Frontal cortex (tissue), 4 donors: ENCODE data around the gene C2CD2. TPM values are rescaled to one million over a fixed set of nuclear protein-coding genes. Genes with fewer than 3 reads are reported as not detected.
"Not testable (repeated sequence)": the region's sequence is repeated elsewhere in the genome, so short reads cannot be mapped to it uniquely, and the experiment has no call there.

Experiments
- DNase-seq, 2 donors: peaks; one replicate each; pipeline ENCODE4 v3.0.0; 2012; ENCODE audit warnings: low spot score in 2 of 2
- FAIRE-seq: peaks from 2 replicates; lab custom pipeline; 2012; peaks lifted over from hg19 to GRCh38; lab: Jason Lieb, UNC
- total RNA-seq: library from RNA; depleted of rRNA; stranded (reverse); fragments of >200 nt; gene quantifications from one replicate; pipeline ENCODE4 v1.2.3, GENCODE V29; 2014
- donor health status: control.
- donor health status: control.
- donor health status: control.

C2CD2 gene
- total RNA-seq, 1 donor from 2014 or later = 9.4 TPM

DNA sequence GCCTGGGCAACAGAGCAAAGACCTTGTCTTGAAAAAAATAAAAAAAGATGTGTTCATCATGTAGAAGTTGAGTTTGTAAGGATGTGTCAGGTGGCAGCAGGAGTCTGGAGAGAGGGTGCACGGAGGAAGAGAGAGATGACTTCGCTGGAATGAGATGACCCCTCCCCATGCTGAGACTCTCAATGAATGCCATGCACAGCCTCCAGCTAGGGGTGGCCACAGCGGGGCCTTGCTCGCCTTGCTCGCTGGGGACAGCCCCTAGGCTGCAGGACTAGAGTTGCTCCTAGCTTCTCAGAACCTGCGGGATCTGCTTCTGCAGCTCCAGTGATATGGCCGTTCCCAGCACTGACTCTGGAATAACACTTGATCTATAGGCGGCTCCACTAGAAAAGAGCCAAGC, 6.6 kb upstream of the C2CD2 start:
- DNase-seq (no peak), FAIRE-seq (no peak)

DNA sequence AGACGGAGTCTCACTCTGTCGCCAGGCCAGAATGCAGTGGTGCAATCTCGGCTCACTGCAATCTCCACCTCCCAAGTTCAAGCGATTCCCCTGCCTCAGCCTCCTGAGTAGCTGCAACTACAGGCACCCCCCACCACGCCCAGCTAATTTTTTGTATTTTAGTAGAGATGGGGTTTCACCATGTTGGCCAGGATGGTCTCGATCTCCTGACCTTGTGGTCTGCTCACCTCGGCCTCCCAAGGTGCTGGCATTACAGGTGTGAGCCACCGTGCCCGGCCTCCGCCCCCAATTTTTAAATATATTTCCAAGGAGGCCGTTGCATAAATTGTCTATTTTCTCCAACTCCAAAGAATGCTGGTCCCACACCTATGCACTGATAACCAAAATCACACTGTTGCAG, 5.9 kb upstream of the C2CD2 start:
- not testable (repeated sequence) for DNase-seq, FAIRE-seq

DNA sequence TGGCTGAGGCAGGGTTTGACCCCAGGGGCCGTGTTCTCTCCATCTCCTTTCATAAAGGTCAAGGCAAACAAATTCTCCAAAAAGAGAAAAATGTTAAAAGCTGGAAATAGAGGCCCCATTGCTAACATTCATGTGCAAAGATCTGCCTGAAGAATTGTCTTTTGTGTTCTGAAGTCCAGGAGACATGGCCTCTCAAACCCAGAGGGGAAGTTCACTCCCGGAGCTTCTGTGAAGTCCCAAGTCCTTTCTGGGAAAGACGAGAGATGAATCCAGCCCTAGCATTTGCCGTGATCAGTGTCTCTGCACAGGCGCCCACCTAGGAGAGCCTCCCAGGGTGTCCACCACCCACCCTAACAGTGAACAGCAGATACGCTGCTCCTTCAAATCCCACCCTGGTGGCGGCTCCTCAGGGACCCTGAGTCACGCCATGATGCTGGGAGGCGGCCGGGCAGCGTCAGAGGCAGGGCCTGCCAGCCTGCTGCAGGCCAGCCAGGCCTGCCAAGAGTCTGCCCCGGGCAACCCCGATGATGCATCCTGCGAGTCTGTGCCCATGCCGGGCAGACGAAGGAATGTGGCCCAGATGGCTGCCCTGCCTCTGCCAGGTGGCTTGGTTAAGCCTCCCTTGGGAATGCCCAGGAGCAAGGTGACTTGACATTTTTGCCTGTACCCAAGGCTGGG, 5.2 kb upstream of the C2CD2 start:
- FAIRE-seq = no peak
- DNase-seq = no peak

DNA sequence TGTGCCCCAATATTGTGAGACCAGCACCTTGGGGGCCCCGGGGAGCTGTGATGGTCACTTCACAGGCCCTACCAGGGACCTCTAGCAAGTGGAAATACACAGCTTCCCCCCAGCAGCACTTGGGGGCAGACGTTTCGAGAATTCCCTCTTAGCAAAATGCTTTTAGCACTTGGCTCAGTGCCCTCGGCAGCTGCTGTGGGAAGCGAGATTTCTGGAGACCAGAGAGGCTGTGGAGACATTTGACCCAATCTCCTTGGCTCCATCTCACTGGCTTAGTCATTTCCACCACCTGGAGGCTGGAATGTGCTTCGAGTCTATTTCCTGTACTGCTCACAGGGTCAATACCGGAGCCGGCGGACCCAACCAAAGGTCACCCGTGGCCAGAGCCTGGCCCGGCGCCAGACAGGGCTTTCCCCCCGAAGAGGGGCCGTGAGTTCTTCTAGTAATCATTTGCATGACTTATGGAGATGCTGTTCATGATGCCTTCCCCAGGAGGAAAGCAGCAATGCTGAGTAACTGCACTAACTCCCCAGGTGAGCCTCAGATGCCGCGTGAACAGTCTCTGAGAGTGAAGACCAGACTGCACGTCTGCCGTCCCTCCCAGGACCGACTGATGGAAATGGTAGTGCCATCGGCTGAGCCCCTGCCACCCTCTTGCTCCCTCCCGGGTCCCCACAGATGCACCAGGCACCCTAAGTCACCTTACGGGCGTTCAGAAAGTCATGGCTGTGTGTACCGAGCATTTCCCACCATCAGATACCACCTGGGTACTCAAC, 4.4 kb upstream of the C2CD2 start:
- FAIRE-seq (no peak), DNase-seq (peak; percentile 54 to 78)

DNA sequence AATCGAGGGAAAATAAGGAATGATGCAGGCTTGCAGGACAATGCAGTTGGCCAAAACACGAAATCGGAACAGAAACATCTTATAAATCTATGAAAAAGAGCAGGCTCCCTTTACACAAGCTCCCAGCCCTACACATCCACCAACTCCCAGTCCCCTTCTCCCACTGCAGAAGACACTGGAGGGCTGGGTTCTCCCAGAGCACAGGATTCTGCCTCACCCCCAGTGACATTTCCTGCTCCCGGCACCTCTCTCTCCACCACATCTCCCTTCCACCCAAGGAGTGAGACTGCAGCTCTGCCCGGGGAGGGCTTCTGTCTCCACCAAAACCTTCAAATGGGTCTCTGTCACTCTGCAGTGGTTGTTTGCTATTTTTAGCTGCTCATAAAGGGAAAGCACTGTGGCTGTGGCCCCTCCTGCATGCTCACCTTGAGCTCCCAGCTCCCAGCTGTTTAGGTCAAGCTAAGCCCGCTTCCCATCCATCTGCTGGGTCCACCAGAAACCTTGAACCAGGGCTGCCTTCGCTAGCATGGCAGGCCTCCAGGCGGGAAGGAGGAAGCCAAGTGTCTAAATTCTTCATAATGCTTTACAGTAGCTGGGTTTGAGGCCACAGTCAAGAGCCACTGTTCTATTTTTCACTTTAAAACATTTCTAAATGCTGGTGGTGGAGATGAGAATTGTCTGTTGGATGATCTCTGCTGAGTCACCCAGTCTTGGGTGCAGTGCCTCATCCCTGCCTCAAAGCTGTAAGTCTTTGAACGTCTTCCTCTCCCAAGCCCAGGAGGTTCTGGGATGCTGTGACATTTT, 3.3 kb upstream of the C2CD2 start:
- FAIRE-seq (no peak), DNase-seq (no peak)

DNA sequence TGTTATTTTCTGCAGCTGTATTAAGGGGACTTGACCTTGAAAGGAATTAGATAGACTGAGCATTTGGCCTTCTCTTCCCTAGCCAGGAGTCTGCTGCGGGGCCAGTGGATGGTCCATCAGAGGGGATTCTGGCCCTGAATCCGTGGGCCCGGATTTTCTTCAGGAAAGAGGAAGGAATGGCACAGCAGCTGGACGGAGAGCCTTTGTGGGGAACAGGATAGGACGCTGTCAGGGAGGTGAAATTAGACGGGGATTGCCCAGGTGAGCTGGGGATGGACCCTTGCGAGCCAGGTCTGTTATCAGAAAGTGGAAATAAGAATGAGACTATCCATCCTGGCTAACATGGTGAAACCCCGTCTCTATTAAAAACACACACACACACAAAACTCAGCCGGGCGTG, 1.7 kb upstream of the C2CD2 start:
- no peak for DNase-seq
- FAIRE-seq = no peak

DNA sequence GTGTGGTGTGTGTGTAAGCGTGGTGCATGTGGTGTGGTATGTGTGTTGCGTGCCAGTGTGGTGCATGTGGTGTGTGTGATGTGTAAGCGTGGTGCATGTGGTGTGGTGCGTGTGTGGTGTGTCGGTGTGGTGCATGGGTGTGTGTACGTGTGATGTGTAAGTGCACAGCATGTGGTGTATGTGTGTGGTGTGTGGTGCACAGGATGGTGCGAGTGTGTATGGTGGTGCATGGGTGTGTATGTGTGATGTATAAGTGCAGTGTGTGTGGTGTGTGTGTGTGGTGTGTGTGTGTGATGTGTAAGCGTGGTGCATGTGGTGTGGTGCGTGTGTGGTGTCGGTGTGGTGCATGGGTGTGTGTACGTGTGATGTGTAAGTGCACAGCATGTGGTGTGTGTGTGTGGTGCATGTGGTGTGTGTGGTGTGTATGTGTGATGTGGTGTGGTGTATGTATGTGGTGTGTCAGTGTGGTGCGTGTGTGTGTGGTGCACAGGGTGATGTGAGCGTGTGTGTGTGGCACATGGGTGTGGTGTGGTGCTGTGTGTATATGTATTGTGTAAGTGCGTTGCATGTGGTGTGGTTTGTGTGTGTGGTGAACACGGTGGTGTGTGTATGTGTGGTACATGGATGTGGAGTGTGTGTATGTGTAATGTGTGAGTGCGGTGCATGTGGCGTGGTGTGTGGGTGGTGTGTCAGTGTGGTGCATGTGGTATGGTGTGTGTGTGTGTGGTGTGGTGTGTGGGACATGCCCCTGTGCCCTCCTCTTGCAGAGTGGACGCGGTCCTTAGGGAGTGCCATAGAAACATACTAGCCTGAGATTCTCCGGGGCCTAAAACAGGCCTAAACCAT, 1.1 kb upstream of the C2CD2 start:
- FAIRE-seq (no peak), DNase-seq (no peak)

DNA sequence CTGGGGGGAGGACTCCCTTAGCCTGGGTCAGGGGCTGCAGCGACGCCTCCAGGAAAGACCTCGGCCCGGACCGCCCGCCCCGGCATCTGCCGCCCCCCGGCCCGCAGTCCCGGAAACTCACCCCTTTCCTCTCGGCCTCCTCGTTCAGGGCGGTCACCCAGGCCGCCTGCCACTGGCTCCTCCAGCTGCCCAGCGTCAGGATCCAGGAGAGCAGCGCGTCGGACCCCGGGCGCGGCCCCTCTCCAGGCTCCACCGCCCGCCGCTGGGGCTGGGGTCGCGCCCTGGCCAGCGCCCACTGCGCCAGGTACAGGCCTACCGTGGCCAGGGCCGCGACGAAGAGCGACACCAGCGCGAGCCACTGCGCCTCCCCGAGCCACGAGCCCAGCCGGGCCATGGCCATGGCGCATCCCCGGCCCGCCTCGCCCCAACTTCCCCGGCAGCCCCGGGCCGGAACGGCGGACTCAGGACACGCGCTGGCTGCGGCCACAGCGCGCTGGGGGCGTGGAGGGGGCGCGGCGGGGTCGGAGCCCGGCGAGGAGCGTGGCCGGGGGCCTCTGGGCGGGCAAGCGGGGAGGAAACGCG, 478 bp downstream of the C2CD2 start:
- DNase-seq (peak in 1 of 2 donors; percentile 59), FAIRE-seq (no peak)

DNA sequence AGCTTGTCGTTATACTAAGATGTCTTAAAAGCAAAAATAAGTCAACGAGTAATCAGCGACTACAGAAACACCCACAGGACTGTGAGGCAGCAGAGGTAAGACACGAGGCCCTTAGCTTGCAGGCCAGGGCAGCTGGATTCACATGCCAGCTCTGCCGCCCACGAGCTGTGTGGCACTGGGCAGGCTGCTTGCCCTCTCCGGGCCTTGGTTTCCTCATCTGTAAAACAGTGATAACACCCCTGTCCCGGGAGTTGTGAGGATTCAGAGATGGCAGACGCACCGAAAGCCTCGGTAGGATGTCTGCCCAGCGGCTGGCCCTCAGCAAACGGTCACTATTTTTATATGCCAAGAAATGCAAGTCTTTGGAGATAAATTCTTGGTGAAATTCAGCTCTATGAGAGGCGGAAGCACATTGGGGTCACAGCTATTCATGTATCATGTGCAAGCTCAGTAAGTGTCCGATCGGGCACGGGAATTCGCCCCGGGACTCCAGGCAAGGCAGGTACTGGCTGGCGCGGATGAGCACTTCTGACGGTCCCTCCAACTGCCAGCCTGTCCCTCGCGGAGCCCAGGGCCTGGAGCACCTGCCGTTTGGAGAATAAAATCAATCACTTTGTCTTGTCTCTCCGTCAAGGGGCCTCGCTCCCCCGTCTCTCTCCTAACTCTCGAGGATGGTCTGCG, 1.1 kb downstream of the C2CD2 start:
- no peak for DNase-seq

DNA sequence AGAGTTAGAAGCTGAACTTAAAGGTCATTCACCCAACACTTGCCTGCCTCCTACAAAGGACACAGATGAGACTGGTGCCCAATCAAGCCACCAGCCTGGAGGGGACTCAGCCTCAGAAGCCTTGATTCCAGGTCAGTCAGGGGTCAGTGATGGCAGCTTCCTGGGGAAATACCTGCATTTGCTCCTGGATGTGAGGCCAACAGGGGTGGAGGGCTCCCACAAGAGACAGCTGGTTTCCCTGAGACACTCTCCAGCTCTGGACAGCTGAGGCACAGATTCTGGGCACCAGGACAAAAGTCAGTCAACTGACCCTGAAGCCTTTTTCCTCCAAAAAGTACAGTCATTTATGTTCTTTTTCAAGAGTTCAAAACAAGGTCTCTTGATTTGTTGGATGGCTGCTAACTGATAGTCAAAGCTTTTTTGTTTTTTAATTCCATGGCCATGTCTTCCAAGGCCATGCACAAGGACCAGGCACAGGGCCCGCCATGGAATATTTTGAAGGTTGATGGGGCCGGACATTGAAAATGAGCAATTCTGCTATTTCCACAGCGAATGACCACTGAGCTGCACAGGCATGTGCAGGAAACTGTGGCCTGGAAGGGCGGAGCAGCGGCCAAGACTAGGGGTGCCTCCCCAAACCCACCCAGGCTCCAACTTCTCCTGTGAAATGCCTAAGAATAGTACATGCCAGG, 1.8 kb downstream of the C2CD2 start:
- FAIRE-seq (no peak), DNase-seq (no peak)

More for the DNA sequence above, 1.1 kb downstream of the C2CD2 start:
- FAIRE-seq = no peak

DNA sequence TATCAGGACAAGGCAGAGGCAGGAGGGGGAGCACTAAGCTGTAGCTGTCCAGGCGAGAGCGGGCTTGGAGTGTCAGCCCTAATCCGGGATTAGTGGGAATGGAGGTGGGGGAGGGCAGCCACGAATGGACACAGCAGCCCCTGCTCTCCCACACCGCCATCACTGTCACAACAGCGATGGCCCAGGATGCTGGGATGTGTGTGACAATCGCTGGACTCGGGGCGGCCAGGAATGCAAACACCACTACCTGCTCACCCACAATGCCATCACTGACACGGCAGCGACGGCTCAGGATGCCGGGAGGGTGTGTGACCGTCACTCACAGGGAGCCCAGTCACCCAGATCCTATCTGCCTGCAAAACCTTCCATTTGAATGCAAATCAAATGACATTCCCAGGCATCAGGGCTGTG, 2.9 kb downstream of the C2CD2 start:
- no peak for FAIRE-seq

DNA sequence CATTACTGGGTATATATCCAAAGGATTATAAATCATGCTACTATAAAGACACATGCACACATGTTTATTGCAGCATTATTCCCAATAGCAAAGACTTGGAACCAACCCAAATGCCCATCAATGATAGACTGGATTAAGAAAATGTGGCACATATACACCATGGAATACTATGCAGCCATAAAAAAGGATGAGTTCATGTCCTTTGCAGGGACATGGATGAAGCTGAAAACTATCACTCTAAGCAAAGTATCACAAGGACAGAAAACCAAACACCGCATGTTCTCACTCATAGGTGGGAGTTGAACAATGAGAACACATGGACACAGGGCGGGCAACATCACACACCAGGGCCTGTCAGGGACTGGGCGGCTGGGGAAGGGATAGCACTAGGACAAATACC, 4.2 kb downstream of the C2CD2 start:
- DNase-seq, FAIRE-seq: not testable (repeated sequence)

More for the DNA sequence above, 2.9 kb downstream of the C2CD2 start:
- no peak for DNase-seq

DNA sequence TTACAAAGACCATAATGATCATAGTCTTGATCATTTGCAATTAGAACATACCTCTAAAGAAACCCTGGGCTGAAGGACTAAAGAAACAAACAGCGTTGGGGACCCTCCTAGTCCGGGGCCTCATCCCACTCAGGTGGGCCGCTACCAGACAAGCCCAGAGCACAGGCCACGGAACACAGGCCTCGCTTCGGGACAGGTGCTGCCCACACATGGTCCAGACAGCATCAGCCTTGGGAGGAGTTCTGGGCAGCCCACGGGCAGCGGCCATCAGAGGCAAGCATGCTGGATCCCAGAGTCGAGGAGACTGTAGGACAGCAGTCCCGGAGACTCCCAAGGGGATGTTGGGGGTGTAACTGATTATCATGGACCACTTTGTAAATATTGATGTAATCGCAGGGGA, 4.9 kb downstream of the C2CD2 start:
- FAIRE-seq = no peak
- no peak for DNase-seq

DNA sequence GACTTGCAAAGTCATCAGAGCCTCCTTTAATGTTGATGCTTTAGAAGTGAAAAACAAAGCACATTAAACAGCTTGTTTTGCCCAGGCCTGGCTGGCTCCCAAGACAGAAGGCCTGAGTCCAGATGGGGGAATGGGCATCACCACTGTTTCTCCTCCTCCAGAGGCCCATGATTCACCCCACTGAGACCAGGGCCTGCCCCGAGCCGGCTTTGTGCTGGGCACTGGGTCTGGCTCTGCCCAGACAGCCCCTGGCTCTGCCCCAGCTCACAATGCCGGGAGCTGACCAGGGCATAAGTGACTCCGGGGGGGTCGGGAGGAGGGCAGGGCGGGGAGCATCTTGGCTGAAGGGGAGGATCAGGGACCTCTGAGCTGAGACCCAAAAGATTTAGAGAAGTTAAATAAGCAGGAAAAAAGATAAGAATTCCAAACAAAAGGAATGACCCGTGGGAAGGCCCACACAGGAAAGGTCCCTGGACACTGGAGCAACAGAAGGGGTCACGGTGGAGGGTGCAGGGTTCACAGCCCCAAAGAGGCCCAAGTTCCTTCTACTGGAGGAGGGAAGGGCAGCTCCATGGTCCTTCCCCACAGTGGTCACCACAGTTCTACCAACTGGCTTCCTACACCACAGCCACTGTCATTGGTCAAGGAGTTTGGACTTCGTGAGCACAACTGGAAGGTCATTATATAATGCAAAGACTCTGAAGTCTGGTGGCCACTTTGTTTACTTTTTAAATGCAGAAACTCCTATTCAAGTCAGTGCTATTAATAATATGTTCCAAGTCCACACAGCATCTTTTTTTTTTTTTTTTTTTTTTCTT, 5.5 kb downstream of the C2CD2 start:
- no peak for FAIRE-seq

DNA sequence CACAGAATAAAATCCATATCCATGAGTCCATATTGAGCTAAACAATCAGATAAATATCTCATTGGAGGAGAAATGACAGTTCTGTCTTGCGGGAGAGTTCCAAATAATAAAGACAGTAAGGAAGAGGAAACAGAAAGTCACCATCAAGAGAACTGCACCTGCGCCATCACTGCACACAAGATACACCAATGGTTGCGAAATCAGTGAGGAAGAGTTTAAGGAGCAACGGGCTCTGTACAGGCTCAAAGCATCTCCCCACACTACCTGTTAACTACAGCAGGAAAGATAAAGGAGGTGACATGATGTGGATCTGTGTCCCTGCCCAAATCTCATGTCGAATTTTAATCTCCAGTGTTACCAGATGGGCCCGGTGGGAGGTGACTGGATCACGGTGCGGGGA, 7.8 kb downstream of the C2CD2 start:
- DNase-seq (no peak), FAIRE-seq (no peak)

More for the DNA sequence above, 5.5 kb downstream of the C2CD2 start:
- peak; percentile 66 to 68 for DNase-seq

DNA sequence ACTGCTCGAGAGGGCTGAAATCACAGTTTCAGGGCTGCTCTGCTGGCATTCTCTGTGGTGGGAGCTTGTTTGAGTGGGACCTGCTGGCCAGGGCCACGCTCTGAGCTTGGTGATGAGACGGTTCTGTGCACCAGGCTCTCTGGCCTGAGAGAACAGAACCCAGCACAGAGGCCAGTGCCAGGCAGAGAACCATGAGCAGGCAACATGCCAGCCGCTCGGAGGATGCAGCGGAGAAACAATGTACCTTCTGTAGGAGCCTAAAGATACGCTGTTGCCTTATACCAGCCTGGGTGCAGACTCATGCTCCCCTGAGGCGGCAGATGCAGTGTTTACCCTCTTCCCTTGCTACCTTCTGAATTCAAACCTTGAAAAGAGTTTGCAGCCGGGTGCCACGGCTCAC, 10.0 kb downstream of the C2CD2 start:
- no peak for FAIRE-seq
- no peak for DNase-seq

DNA sequence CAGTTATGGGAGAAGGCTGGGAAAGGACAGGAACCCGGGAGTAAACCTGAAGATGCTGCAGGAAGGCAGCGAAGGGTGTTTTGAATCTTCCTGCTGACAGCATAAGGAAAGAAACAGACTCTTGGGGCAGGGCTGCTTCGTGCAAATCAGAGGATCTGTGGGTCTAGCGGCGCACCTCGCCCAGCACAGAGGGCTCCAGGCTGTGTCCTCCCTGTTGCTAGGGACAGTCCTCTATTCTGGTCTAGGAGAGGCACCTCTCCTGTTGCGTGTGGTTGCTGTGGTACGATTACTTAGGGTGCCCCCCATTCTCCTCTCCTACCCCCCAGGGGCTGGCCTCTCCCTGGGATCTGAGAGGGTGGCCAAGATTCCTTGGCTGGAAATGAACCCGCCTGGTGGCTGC, 11.4 kb downstream of the C2CD2 start:
- DNase-seq (no peak), FAIRE-seq (no peak)
